Heart left ventricle (tissue), 13 donors: Measurements from ENCODE around the gene LRP1B.

Source experiments
- POLR2A ChIP-seq, 2 donors: fragments of 450-650 bp; IDR thresholded peaks; one replicate each; pipeline ENCODE4 v1.6.1; 2017; ENCODE audit warnings: antibody characterized with exemption in 2 of 2, mild to moderate bottlenecking in 2 of 2, moderate library complexity in 2 of 2
- TF ChIP-seq, protein P1 (sequence below), 12 donors: fragments of 200-600 bp; sonication (generic) in 4 of 12; IDR thresholded peaks; one replicate each; pipeline versions ENCODE4 v1.5.0 to v1.8.0; 2018 to 2022; ENCODE audit warnings: antibody characterized with exemption in 12 of 12, mild to moderate bottlenecking in 5 of 12
- donor health status: ischemic (EF 13 %, LVEDD 7.1; RV severe dilation, severe dysfunction).
- donor health status: DM: no; HTN: yes; CAD: no.
- donor health status: DM: no; HTN: no; CAD: no.
- donor health status: ischemic (EF 25% LVEDD 6.9; RV normal size, moderate dysfunction).
- donor health status: ischemic (EF 25% LVEDD 5.7; RV mildly dilated, moderate dysfunction).
- donor health status: ischemic (EF 35%, LVEDD 5.7; RV mildly dilated, moderate dysfunction).
- donor health status: nonischemic (EF 11% LVEDD 7.7; RV severe dilation, severe dysfunction).
- donor health status: DM: yes; HTN: yes; CAD: no.
- donor health status: PGD.
- donor health status: ischemic (EF 29% LVEDD 5.4; RV normal size, mild dysfunction).
- donor health status: nonischemic (EF 23%, LVEDD 6.1; RV moderate dilation, normal function).

DNA sequence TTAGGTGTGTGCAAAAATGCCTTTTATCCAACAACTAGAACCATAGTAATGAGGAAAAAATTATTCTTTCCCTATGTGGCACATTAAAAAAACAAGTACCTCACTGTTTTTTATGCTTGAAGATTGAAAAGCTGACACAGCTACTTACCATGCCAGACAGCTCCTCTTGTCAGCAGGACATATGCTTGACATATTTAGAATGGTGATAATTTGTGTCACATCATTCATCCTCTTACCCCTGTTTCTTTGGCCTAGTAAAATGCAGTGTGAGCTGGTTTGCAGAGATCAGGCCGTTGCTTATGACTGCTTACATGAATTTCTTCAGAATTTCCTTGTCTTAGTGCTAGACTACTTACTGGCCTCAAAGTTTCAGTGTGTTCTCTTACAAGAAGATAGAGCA lies 869.9 kb downstream of the LRP1B start:
- TF ChIP-seq, protein P1, sequence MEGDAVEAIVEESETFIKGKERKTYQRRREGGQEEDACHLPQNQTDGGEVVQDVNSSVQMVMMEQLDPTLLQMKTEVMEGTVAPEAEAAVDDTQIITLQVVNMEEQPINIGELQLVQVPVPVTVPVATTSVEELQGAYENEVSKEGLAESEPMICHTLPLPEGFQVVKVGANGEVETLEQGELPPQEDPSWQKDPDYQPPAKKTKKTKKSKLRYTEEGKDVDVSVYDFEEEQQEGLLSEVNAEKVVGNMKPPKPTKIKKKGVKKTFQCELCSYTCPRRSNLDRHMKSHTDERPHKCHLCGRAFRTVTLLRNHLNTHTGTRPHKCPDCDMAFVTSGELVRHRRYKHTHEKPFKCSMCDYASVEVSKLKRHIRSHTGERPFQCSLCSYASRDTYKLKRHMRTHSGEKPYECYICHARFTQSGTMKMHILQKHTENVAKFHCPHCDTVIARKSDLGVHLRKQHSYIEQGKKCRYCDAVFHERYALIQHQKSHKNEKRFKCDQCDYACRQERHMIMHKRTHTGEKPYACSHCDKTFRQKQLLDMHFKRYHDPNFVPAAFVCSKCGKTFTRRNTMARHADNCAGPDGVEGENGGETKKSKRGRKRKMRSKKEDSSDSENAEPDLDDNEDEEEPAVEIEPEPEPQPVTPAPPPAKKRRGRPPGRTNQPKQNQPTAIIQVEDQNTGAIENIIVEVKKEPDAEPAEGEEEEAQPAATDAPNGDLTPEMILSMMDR (IDR thresholded peaks at IDR 0.05) = no peak
- no peak for TF ChIP-seq POLR2A (IDR thresholded peaks at IDR 0.05)
